HCT116 (cell line): ENCODE measurements around the gene TMTC1. TPM values are rescaled to one million over a fixed set of nuclear protein-coding genes. Genes with fewer than 3 reads are reported as not detected.

ENCODE experiments used
- ATAC-seq: fragments of 200-7000 bp; cut with Tn5 transposase; 2 replicates; pipeline ENCODE4 v1.9.1; 2020; ENCODE audit warnings: mild to moderate bottlenecking, moderate library complexity
- BruUV-seq: library from RNA; stranded (reverse); fragments of 400-500 nt; replicated peaks from 2 replicates; lab custom pipeline; 2021; lab: Mats Ljungman, UMichigan
- CTCF ChIA-PET: fragments of 300-600 bp; sonication (Branson Sonifier 250); formaldehyde crosslinking; loops from one replicate; lab custom pipeline; 2021; ENCODE audit warnings: antibody characterized with exemption; lab: Charles Lee
- POLR2A ChIA-PET: fragments of 300-600, 350-600 bp; sonication (Branson Sonifier 250); formaldehyde crosslinking; loops from one replicate; lab custom pipeline; 2021; ENCODE audit warnings: antibody characterized with exemption; lab: Charles Lee
- RAD21 ChIA-PET, 2 experiments: fragments of 300-600 bp; sonication (Branson Sonifier 250); formaldehyde crosslinking; loops; one replicate each; lab custom pipeline; 2023; ENCODE audit warnings: low total read pairs in 2 of 2; ENCODE audit not compliant: uncharacterized antibody in 2 of 2, unreplicated experiment in 2 of 2, low non-redundant PET in 1 of 2; lab: Charles Lee
- DNase-seq: peaks from one replicate; pipeline ENCODE4 v3.0.0-alpha.2; 2010; ENCODE audit warnings: low read depth, low spot score
- H2AFZ ChIP-seq: fragments of 200-600 bp; shearing (Covaris generic), sonication (generic); 2 replicates; pipeline ENCODE4 v1.6.1; 2017; ENCODE audit warnings: low read depth, mixed run types, mixed read lengths, antibody characterized with exemption, low read length; ENCODE audit not compliant: poor library complexity, severe bottlenecking
- H3K27ac ChIP-seq: 2 replicates; pipeline ENCODE4 v1.5.1; 2012; ENCODE audit warnings: low read depth, low read length
- H3K27me3 ChIP-seq: fragments of 200-600 bp; sonication (generic); 2 replicates; pipeline ENCODE4 v1.6.1; 2016; ENCODE audit warnings: mixed run types, low read length, mixed read lengths; ENCODE audit not compliant: insufficient read depth
- H3K36me3 ChIP-seq, 2 experiments: fragments of 200-500 bp in 1 of 2; fragments of 200-600 bp in 1 of 2; sonication (Bioruptor generic) in 1 of 2; sonication (generic) in 1 of 2; 2 replicates each; pipeline versions ENCODE4 v1.5.1 to v1.6.1; 2014 to 2016; ENCODE audit warnings: low read length in 2 of 2, inconsistent platforms in 1 of 2, mixed read lengths in 1 of 2, mixed run types in 1 of 2; ENCODE audit not compliant: insufficient read depth in 2 of 2, control insufficient read depth in 1 of 2
- H3K4me1 ChIP-seq, 2 experiments: fragments of 200-600 bp in 1 of 2; sonication (generic) in 1 of 2; 2 replicates each; pipeline versions ENCODE4 v1.5.1 to v1.6.1; 2012 to 2017; ENCODE audit warnings: low read length in 2 of 2, inconsistent platforms in 1 of 2, mild to moderate bottlenecking in 1 of 2, mixed read lengths in 1 of 2, mixed run types in 1 of 2, moderate library complexity in 1 of 2; ENCODE audit not compliant: insufficient read depth in 2 of 2, control insufficient read depth in 1 of 2
- H3K4me2 ChIP-seq: fragments of 200-600 bp; sonication (generic); 2 replicates; pipeline ENCODE4 v1.6.1; 2017; ENCODE audit warnings: mixed run types, low read length, mixed read lengths
- H3K4me3 ChIP-seq, 2 experiments: fragments of 200-600 bp in 1 of 2; sonication (generic) in 1 of 2; replicated peaks in 1 of 2; 2 replicates each; pipeline ENCODE4 v1.5.1; 2011 to 2016; ENCODE audit warnings: low read length in 2 of 2, control low read depth in 1 of 2, low read depth in 1 of 2, mild to moderate bottlenecking in 1 of 2, mixed read lengths in 1 of 2, mixed run types in 1 of 2
- H3K79me2 ChIP-seq: fragments of 200-600 bp; sonication (generic); 2 replicates; pipeline ENCODE4 v1.6.1; 2017; ENCODE audit warnings: mild to moderate bottlenecking, mixed run types, low read length, moderate library complexity, mixed read lengths; ENCODE audit not compliant: insufficient read depth
- H3K9ac ChIP-seq: fragments of 200-600 bp; sonication (generic); 2 replicates; pipeline ENCODE4 v1.6.1; 2016; ENCODE audit warnings: low read length, mixed read lengths
- H3K9me2 ChIP-seq: fragments of 200-600 bp; sonication (generic), shearing (Covaris generic); 2 replicates; pipeline ENCODE4 v1.6.1; 2017; ENCODE audit warnings: mixed run types, mild to moderate bottlenecking, moderate library complexity; ENCODE audit not compliant: insufficient read depth
- H3K9me3 ChIP-seq, 2 experiments: fragments of 200-500 bp in 1 of 2; fragments of 200-600 bp in 1 of 2; sonication (Bioruptor generic) in 1 of 2; sonication (generic) in 1 of 2; 2 replicates each; pipeline ENCODE4 v1.6.1; 2014 to 2017; ENCODE audit warnings: low read length in 2 of 2, mixed read lengths in 2 of 2, inconsistent platforms in 1 of 2, low read depth in 1 of 2, mild to moderate bottlenecking in 1 of 2, mixed run types in 1 of 2, moderate library complexity in 1 of 2; ENCODE audit not compliant: control insufficient read depth in 1 of 2, insufficient read depth in 1 of 2
- H4K20me1 ChIP-seq: fragments of 200-600 bp; sonication (generic), shearing (Covaris generic); 2 replicates; pipeline ENCODE4 v1.6.1; 2017; ENCODE audit warnings: mixed run types, mild to moderate bottlenecking, moderate library complexity; ENCODE audit not compliant: insufficient read depth
- ATF3 ChIP-seq: IDR thresholded peaks from 2 replicates; pipeline ENCODE4 v1.6.1; 2012
- CBX3 ChIP-seq: IDR thresholded peaks from 2 replicates; pipeline ENCODE4 v1.6.1; 2012; ENCODE audit warnings: low read depth
- CEBPB ChIP-seq: IDR thresholded peaks from 2 replicates; pipeline ENCODE4 v1.6.1; 2012; ENCODE audit warnings: low read depth
- CTCF ChIP-seq, 3 experiments: fragments of 200-600 bp in 1 of 3; sonication (generic) in 1 of 3; IDR thresholded peaks in 2 of 3; conservative IDR thresholded peaks in 1 of 3; 2 replicates each; pipeline ENCODE4 v1.5.1; 2012 to 2017; ENCODE audit warnings: low read depth in 2 of 3, low read length in 2 of 3, antibody characterized with exemption in 1 of 3, borderline replicate concordance in 1 of 3, control low read depth in 1 of 3, mild to moderate bottlenecking in 1 of 3, mixed read lengths in 1 of 3, mixed run types in 1 of 3, moderate library complexity in 1 of 3; ENCODE audit not compliant: insufficient read depth in 1 of 3
- EGR1 ChIP-seq: IDR thresholded peaks from 2 replicates; pipeline ENCODE4 v1.6.1; 2012; ENCODE audit warnings: low read depth
- EZH2phosphoT487 ChIP-seq: fragments of 200-600 bp; IDR thresholded peaks from 2 replicates; pipeline ENCODE4 v1.6.1; 2018; ENCODE audit warnings: antibody characterized with exemption, borderline replicate concordance
- FOSL1 ChIP-seq: IDR thresholded peaks from 2 replicates; pipeline ENCODE4 v1.6.1; 2012; ENCODE audit warnings: low read depth
- MAX ChIP-seq: IDR thresholded peaks from 2 replicates; pipeline ENCODE4 v1.6.1; 2012
- POLR2A ChIP-seq: IDR thresholded peaks from 2 replicates; pipeline ENCODE4 v1.7.0; 2011; ENCODE audit warnings: borderline replicate concordance; ENCODE audit not compliant: insufficient read depth, insufficient read length; ENCODE audit errors: extremely low read depth
- RAD21 ChIP-seq: IDR thresholded peaks from 2 replicates; pipeline ENCODE4 v1.6.1; 2012; ENCODE audit warnings: low read depth, mild to moderate bottlenecking
- REST ChIP-seq: IDR thresholded peaks from 2 replicates; pipeline ENCODE4 v1.6.1; 2012; ENCODE audit warnings: low read depth
- SIN3A ChIP-seq: IDR thresholded peaks from 2 replicates; pipeline ENCODE4 v1.6.1; 2012; ENCODE audit warnings: low read depth
- SP1 ChIP-seq: IDR thresholded peaks from 2 replicates; pipeline ENCODE4 v1.6.1; 2012; ENCODE audit warnings: low read depth
- SRF ChIP-seq: IDR thresholded peaks from 2 replicates; pipeline ENCODE4 v1.6.1; 2012; ENCODE audit warnings: low read depth
- TCF7L2 ChIP-seq: IDR thresholded peaks from 2 replicates; pipeline ENCODE4 v1.7.0; 2011; ENCODE audit warnings: borderline replicate concordance, inconsistent platforms; ENCODE audit not compliant: insufficient read depth, insufficient read length; ENCODE audit errors: extremely low read depth
- ZFX ChIP-seq: fragments of 450-650 bp; IDR thresholded peaks from 2 replicates; pipeline ENCODE4 v1.6.1; 2017
- intact Hi-C: fragments of 100-400 bp; cut with micrococcal nuclease; formaldehyde crosslinking; loops from 2 replicates; pipeline ENCODE4 v1.10.0; 2022
- total RNA-seq: library from RNA; stranded (reverse); gene quantifications from one replicate; pipeline ENCODE4 v1.2.1, GENCODE V29; 2021; ENCODE audit not compliant: unreplicated experiment

TMTC1 gene
- total RNA-seq, 1 experiment from 2014 or later = 2.0 TPM

GRCh38 chr12:29733060-29733459 lies 50.7 kb downstream of the TMTC1 start:
- RAD21 ChIA-PET = no interaction called here
- no peak overlapping the region for H3K4me2 ChIP-seq
- CTCF ChIA-PET = no interaction called here
- ATAC-seq (no peak), DNase-seq (no peak)
- H4K20me1 ChIP-seq = no peaks in the 10 kb centered on the region
- H3K79me2 ChIP-seq = no peaks in the 10 kb centered on the region
- BruUV-seq = no TSS peak
- intact Hi-C loops = no loop called here
- H3K9ac ChIP-seq = no peak overlapping the region
- TF ChIP-seq EGR1 (peak; percentile 52; the same call in 1 of the 2 replicates), ATF3 (no peak)
- no peaks in the 10 kb centered on the region for H3K9me3 ChIP-seq
- no peak overlapping the region for H2AFZ ChIP-seq
- H3K4me3 ChIP-seq = no peak overlapping the region
- H3K4me1 ChIP-seq = peaks cover 0 to 8% of the 10 kb centered on the region in 2 experiments; a peak in 2 of 4 replicates
- no peaks in the 10 kb centered on the region for H3K36me3 ChIP-seq
- POLR2A ChIA-PET = no interaction called here
- H3K9me2 ChIP-seq = no peaks in the 10 kb centered on the region
- no peak overlapping the region for H3K27ac ChIP-seq
- H3K27me3 ChIP-seq = no peaks in the 10 kb centered on the region

- Histone ChIP-seq H3K9me2 (no peaks in the 10 kb centered on the region), H2AFZ (no peak overlapping the region), H3K4me3 (no peak overlapping the region), H3K9me3 (no peaks in the 10 kb centered on the region), H3K27ac (no peak overlapping the region), H4K20me1 (no peaks in the 10 kb centered on the region), H3K4me2 (no peak overlapping the region), H3K36me3 (no peaks in the 10 kb centered on the region), H3K9ac (no peak overlapping the region), H3K4me1 (peaks cover 0 to 8% of the 10 kb centered on the region in 2 experiments; a peak in 2 of 4 replicates), H3K27me3 (no peaks in the 10 kb centered on the region), H3K79me2 (no peaks in the 10 kb centered on the region)
- ATAC-seq (no peak), DNase-seq (no peak)
- intact Hi-C loops = no loop called here
- ChIA-PET CTCF (no interaction called here), RAD21 (no interaction called here), POLR2A (no interaction called here)
- no TSS peak for BruUV-seq
- TF ChIP-seq REST (no peak), TCF7L2 (no peak), SIN3A (no peak), SP1 (no peak), RAD21 (no peak), ATF3 (no peak), SRF (no peak), EZH2phosphoT487 (no peak), POLR2A (no peak), CTCF (IDR thresholded peaks at IDR 0.05 in 2 of 3, conservative IDR thresholded peaks at IDR 0.05 in 1 of 3; ENCODE audit: borderline replicate concordance in 1 of 3, insufficient read depth in 1 of 3, low read depth in 2 of 3, low read length in 2 of 3) (no peak), CBX3 (no peak), MAX (no peak), FOSL1 (no peak), CEBPB (no peak), ZFX (no peak)
These were observed 51.1 kb downstream of the TMTC1 start for GRCh38 chr12:29732593-29732992.
